ENCODE measurements around the gene RSPH9.

Gene RSPH9

GRCh38 chr6:43621836-43622180 is 23.0 kb upstream of the RSPH9 start:
- Histone ChIP-seq H3K27me3 (ENCODE audit: insufficient read depth, low read length) (no peaks in the 10 kb centered on the region), H4K91ac (ENCODE audit: low read depth, low read length) (no peak overlapping the region), H3K18ac (ENCODE audit: low read length) (no peak overlapping the region), H3K4me3 (ENCODE audit: low read depth, low read length) (no peak overlapping the region), H4K8ac (ENCODE audit: low read depth, low read length) (no peak overlapping the region), H3K79me1 (ENCODE audit: low read length) (no peaks in the 10 kb centered on the region), H2AK5ac (ENCODE audit: low read length) (no peak overlapping the region), H3K4ac (ENCODE audit: low read depth, low read length) (no peak overlapping the region), H3K4me2 (ENCODE audit: low read length) (no peak overlapping the region), H2AFZ (ENCODE audit: insufficient read depth, low read length, poor library complexity) (no peak overlapping the region), H2BK5ac (ENCODE audit: low read depth, low read length, poor library complexity) (no peak overlapping the region), H3K36me3 (ENCODE audit: control insufficient read depth in 1 of 2, insufficient read depth in 2 of 2, low read length in 2 of 2) (peaks cover 54 to 61% of the 10 kb centered on the region in 2 experiments), H3K4me1 (ENCODE audit: control insufficient read depth in 1 of 2, insufficient read depth in 2 of 2, low read length in 2 of 2) (no peaks in the 10 kb centered on the region), H3K79me2 (ENCODE audit: control insufficient read depth, insufficient read depth, low read length, poor library complexity) (peaks cover under 1% of the 10 kb centered on the region), H3K9ac (ENCODE audit: low read length) (no peak overlapping the region), H2BK12ac (ENCODE audit: low read length) (no peak overlapping the region), H3K14ac (ENCODE audit: low read length) (no peak overlapping the region), H3K23ac (ENCODE audit: low read length) (no peak overlapping the region), H4K12ac (ENCODE audit: low read depth, low read length) (no peak overlapping the region), H3K9me3 (ENCODE audit: insufficient read depth, low read depth, low read length) (no peaks in the 10 kb centered on the region), H3K27ac (ENCODE audit: low read depth, low read length) (no peak overlapping the region), H2BK120ac (ENCODE audit: insufficient read depth, low read length, poor library complexity) (no peak overlapping the region)
- WGBS (ENCODE audit: extremely low coverage, insufficient coverage, insufficient read length), result no CpG with 5 or more reads among the region's 10 CpGs
- no peak for DNase-seq

GRCh38 chr6:43622541-43622940 is 22.3 kb upstream of the RSPH9 start:
- no peak overlapping the region for H2BK5ac ChIP-seq (ENCODE audit: low read depth, low read length, poor library complexity)
- H2BK12ac ChIP-seq (ENCODE audit: low read length), result no peak overlapping the region
- no peak overlapping the region for H2AFZ ChIP-seq (ENCODE audit: insufficient read depth, low read length, poor library complexity)
- no peak overlapping the region for H4K8ac ChIP-seq (ENCODE audit: low read depth, low read length)
- no peak for DNase-seq
- no peak overlapping the region for H3K4ac ChIP-seq (ENCODE audit: low read depth, low read length)
- no peak overlapping the region for H2AK5ac ChIP-seq (ENCODE audit: low read length)
- peak overlapping the region; percentile 63 for H3K23ac ChIP-seq (ENCODE audit: low read length)
- no peak overlapping the region for H2BK120ac ChIP-seq (ENCODE audit: insufficient read depth, low read length, poor library complexity)
- peaks cover 2% of the 10 kb centered on the region for H3K79me2 ChIP-seq (ENCODE audit: control insufficient read depth, insufficient read depth, low read length, poor library complexity)
- no peak overlapping the region for H3K14ac ChIP-seq (ENCODE audit: low read length)
- H3K18ac ChIP-seq (ENCODE audit: low read length), result no peak overlapping the region
- no peaks in the 10 kb centered on the region for H3K9me3 ChIP-seq (ENCODE audit: insufficient read depth, low read depth, low read length)
- no peak overlapping the region for H3K4me3 ChIP-seq (ENCODE audit: low read depth, low read length)
- H3K79me1 ChIP-seq (ENCODE audit: low read length), result no peaks in the 10 kb centered on the region
- no peak overlapping the region for H4K91ac ChIP-seq (ENCODE audit: low read depth, low read length)
- H3K27ac ChIP-seq (ENCODE audit: low read depth, low read length), result no peak overlapping the region
- H4K12ac ChIP-seq (ENCODE audit: low read depth, low read length), result no peak overlapping the region
- peaks cover 0 to 4% of the 10 kb centered on the region in 2 experiments for H3K4me1 ChIP-seq (ENCODE audit: control insufficient read depth in 1 of 2, insufficient read depth in 2 of 2, low read length in 2 of 2)
- peaks cover 52 to 61% of the 10 kb centered on the region in 2 experiments for H3K36me3 ChIP-seq (ENCODE audit: control insufficient read depth in 1 of 2, insufficient read depth in 2 of 2, low read length in 2 of 2)
- no peak overlapping the region for H3K9ac ChIP-seq (ENCODE audit: low read length)
- no peak overlapping the region for H3K4me2 ChIP-seq (ENCODE audit: low read length)
- H3K27me3 ChIP-seq (ENCODE audit: insufficient read depth, low read length), result no peaks in the 10 kb centered on the region
- WGBS (ENCODE audit: extremely low coverage, insufficient coverage, insufficient read length), result no CpG with 5 or more reads among the region's 10 CpGs

GRCh38 chr6:43623880-43624785 is 20.7 kb upstream of the RSPH9 start:
- Histone ChIP-seq H2BK5ac (ENCODE audit: low read depth, low read length, poor library complexity) (no peak overlapping the region), H3K18ac (ENCODE audit: low read length) (no peak overlapping the region), H2BK12ac (ENCODE audit: low read length) (no peak overlapping the region), H3K27me3 (ENCODE audit: insufficient read depth, low read length) (no peaks in the 10 kb centered on the region), H3K36me3 (ENCODE audit: control insufficient read depth in 1 of 2, insufficient read depth in 2 of 2, low read length in 2 of 2) (peaks cover 49 to 58% of the 10 kb centered on the region in 2 experiments), H4K8ac (ENCODE audit: low read depth, low read length) (no peak overlapping the region), H3K14ac (ENCODE audit: low read length) (no peak overlapping the region), H2AFZ (ENCODE audit: insufficient read depth, low read length, poor library complexity) (no peak overlapping the region), H3K79me2 (ENCODE audit: control insufficient read depth, insufficient read depth, low read length, poor library complexity) (peaks cover 8% of the 10 kb centered on the region), H3K79me1 (ENCODE audit: low read length) (peaks cover 7% of the 10 kb centered on the region), H4K91ac (ENCODE audit: low read depth, low read length) (no peak overlapping the region), H3K4me2 (ENCODE audit: low read length) (no peak overlapping the region), H3K4me1 (ENCODE audit: control insufficient read depth in 1 of 2, insufficient read depth in 2 of 2, low read length in 2 of 2) (peaks cover 0 to 9% of the 10 kb centered on the region in 2 experiments), H3K9ac (ENCODE audit: low read length) (no peak overlapping the region), H2AK5ac (ENCODE audit: low read length) (no peak overlapping the region), H3K9me3 (ENCODE audit: insufficient read depth, low read depth, low read length) (no peaks in the 10 kb centered on the region), H3K27ac (ENCODE audit: low read depth, low read length) (no peak overlapping the region), H3K23ac (ENCODE audit: low read length) (no peak overlapping the region), H4K12ac (ENCODE audit: low read depth, low read length) (peak overlapping the region; percentile 19), H3K4ac (ENCODE audit: low read depth, low read length) (no peak overlapping the region), H2BK120ac (ENCODE audit: insufficient read depth, low read length, poor library complexity) (no peak overlapping the region), H3K4me3 (ENCODE audit: low read depth, low read length) (no peak overlapping the region)
- WGBS (ENCODE audit: extremely low coverage, insufficient coverage, insufficient read length), result no CpG with 5 or more reads among the region's 12 CpGs
- no peak for DNase-seq

- Histone ChIP-seq H3K4me1 (ENCODE audit: control insufficient read depth in 1 of 2, insufficient read depth in 2 of 2, low read length in 2 of 2) (peaks cover 0 to 9% of the 10 kb centered on the region in 2 experiments), H3K27ac (ENCODE audit: low read depth, low read length) (no peak overlapping the region)
- no CpG with 5 or more reads among the region's 7 CpGs for WGBS (ENCODE audit: extremely low coverage, insufficient coverage, insufficient read length)
These were observed 20.0 kb upstream of the RSPH9 start for GRCh38 chr6:43624786-43625288.

More at GRCh38 chr6:43624786-43625288, 20.0 kb upstream of the RSPH9 start:
- peaks cover 49 to 58% of the 10 kb centered on the region in 2 experiments for H3K36me3 ChIP-seq (ENCODE audit: control insufficient read depth in 1 of 2, insufficient read depth in 2 of 2, low read length in 2 of 2)
- H3K27me3 ChIP-seq (ENCODE audit: insufficient read depth, low read length), result no peaks in the 10 kb centered on the region
- no peak overlapping the region for H3K14ac ChIP-seq (ENCODE audit: low read length)
- H2BK12ac ChIP-seq (ENCODE audit: low read length), result no peak overlapping the region
- no peak overlapping the region for H3K4me2 ChIP-seq (ENCODE audit: low read length)
- no peak overlapping the region for H2AFZ ChIP-seq (ENCODE audit: insufficient read depth, low read length, poor library complexity)
- H3K9me3 ChIP-seq (ENCODE audit: insufficient read depth, low read depth, low read length), result no peaks in the 10 kb centered on the region
- H3K9ac ChIP-seq (ENCODE audit: low read length), result no peak overlapping the region
- no peak overlapping the region for H4K8ac ChIP-seq (ENCODE audit: low read depth, low read length)
- H3K23ac ChIP-seq (ENCODE audit: low read length), result no peak overlapping the region
- H2BK5ac ChIP-seq (ENCODE audit: low read depth, low read length, poor library complexity), result no peak overlapping the region
- no peak overlapping the region for H4K12ac ChIP-seq (ENCODE audit: low read depth, low read length)
- no peak for DNase-seq
- peaks cover 12% of the 10 kb centered on the region for H3K79me1 ChIP-seq (ENCODE audit: low read length)
- no peak overlapping the region for H2AK5ac ChIP-seq (ENCODE audit: low read length)
- H2BK120ac ChIP-seq (ENCODE audit: insufficient read depth, low read length, poor library complexity), result no peak overlapping the region
- H3K4me3 ChIP-seq (ENCODE audit: low read depth, low read length), result no peak overlapping the region
- H3K79me2 ChIP-seq (ENCODE audit: control insufficient read depth, insufficient read depth, low read length, poor library complexity), result peaks cover 12% of the 10 kb centered on the region
- no peak overlapping the region for H4K91ac ChIP-seq (ENCODE audit: low read depth, low read length)
- no peak overlapping the region for H3K4ac ChIP-seq (ENCODE audit: low read depth, low read length)
- no peak overlapping the region for H3K18ac ChIP-seq (ENCODE audit: low read length)

Data from trophoblast cell (in vitro differentiated cells and primary cell).